Mucosa of descending colon (tissue), 3 donors: ENCODE data around the gene HOXD13. TPM values are rescaled to one million over a fixed set of nuclear protein-coding genes. Genes with fewer than 3 reads are reported as not detected.

Experiments used
- ATAC-seq: fragments of 200-7000 bp; cut with Tn5 transposase; one replicate; pipeline ENCODE4 v1.9.1; 2020; ENCODE audit warnings: mild to moderate bottlenecking, moderate library complexity
- DNase-seq, 3 donors: peaks; one replicate each; pipeline ENCODE4 v3.0.0-alpha.2; 2020
- H3K36me3 ChIP-seq: fragments of 200-600 bp; one replicate; pipeline ENCODE4 v1.8.0; 2021; ENCODE audit warnings: low read depth, mild to moderate bottlenecking
- H3K4me1 ChIP-seq: fragments of 200-600 bp; one replicate; pipeline ENCODE4 v1.8.0; 2021; ENCODE audit warnings: low read depth, mild to moderate bottlenecking
- H3K4me3 ChIP-seq: fragments of 200-600 bp; one replicate; pipeline ENCODE4 v1.8.0; 2021; ENCODE audit warnings: mild to moderate bottlenecking
- H3K9me3 ChIP-seq: fragments of 200-600 bp; one replicate; pipeline ENCODE4 v1.8.0; 2021; ENCODE audit warnings: mild to moderate bottlenecking
- intact Hi-C, 2 donors: fragments of 100-400 bp; cut with DNase I in 1 of 2; cut with micrococcal nuclease in 1 of 2; formaldehyde crosslinking; loops; one replicate each; pipeline versions ENCODE4 v1.11.0 to v1.11.1; 2022; cut with DNase I, micrococcal nuclease
- total RNA-seq, 3 donors: library from RNA; stranded (reverse); fragmentation: NEBNext Ultra II Directional in 2 of 3; extraction: Animal tissue kit (Norgen Biotek cat#: 25700) in 2 of 3; gene quantifications; one replicate each; pipeline versions ENCODE4 v1.2.1 to v1.2.4, GENCODE V29; 2021 to 2023
- TF ChIP-seq, protein P1 (sequence below): fragments of 200-600 bp; IDR thresholded peaks from one replicate; pipeline ENCODE4 v1.8.0; 2022; ENCODE audit warnings: antibody characterized with exemption, mild to moderate bottlenecking
- donor health status: DM: no; HTN: no; CAD: no; lungs with moderate emphysema.
- donor health status: DM: no; HTN: no; CAD: no.
- donor health status: DM: no; HTN: yes; CAD: no.

The HOXD13 gene
- total RNA-seq, 3 donors from 2014 or later: 1.1 to 1.5 TPM; not detected in 1

DNA sequence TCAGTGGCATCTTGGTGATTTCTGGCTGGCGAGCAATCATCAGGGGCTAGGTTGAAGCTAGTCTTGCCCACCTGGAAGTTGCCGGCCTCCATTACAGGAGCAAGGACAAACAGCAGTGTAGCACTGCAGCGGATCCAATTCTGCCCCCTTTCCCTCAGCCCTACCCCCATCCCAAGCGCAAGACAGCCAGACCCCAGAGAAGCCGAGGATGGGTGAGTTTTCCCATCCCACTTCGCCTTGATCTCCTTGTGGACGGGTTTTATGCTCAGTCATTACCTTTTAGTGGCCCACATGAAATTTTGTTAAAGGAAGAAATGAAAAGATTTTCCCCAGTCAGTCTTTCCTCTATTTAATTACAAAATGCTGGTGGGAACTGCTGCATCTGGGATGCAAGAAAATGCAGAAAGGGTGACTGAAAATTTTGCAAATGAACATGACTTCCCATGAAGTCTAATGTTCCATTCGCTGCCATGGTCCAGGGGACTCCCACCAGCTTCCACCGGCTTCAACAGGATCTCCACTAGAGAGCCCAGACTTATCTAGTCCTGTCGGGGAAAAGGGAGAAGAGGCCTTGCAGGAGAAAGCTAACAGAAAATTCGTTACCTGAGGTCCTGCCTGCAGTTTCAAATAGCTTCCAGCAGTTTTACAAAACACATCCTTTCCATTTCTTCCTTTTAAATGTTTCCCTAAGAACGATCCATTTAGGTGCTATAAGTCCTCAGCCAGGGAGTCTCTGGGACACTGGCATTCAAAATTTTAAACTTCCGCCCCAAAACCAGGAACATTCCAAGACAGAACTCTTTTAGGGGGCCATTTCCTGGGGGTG, 28.1 kb downstream of the HOXD13 start:
- Histone ChIP-seq H3K4me1 (peaks cover 9% of the 10 kb centered on the region), H3K9me3 (no peaks in the 10 kb centered on the region), H3K36me3 (no peaks in the 10 kb centered on the region), H3K4me3 (no peak overlapping the region)
- intact Hi-C loops: loop anchor here in 1 of 2 donors (10.0 kb wide), 2 partner anchors 694 to 1024 kb away; no protein-coding TSS in a partner anchor
- TF ChIP-seq, protein P1, sequence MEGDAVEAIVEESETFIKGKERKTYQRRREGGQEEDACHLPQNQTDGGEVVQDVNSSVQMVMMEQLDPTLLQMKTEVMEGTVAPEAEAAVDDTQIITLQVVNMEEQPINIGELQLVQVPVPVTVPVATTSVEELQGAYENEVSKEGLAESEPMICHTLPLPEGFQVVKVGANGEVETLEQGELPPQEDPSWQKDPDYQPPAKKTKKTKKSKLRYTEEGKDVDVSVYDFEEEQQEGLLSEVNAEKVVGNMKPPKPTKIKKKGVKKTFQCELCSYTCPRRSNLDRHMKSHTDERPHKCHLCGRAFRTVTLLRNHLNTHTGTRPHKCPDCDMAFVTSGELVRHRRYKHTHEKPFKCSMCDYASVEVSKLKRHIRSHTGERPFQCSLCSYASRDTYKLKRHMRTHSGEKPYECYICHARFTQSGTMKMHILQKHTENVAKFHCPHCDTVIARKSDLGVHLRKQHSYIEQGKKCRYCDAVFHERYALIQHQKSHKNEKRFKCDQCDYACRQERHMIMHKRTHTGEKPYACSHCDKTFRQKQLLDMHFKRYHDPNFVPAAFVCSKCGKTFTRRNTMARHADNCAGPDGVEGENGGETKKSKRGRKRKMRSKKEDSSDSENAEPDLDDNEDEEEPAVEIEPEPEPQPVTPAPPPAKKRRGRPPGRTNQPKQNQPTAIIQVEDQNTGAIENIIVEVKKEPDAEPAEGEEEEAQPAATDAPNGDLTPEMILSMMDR: no peak
- ATAC-seq (no peak), DNase-seq (peak in 1 of 3 donors; percentile 18)

DNA sequence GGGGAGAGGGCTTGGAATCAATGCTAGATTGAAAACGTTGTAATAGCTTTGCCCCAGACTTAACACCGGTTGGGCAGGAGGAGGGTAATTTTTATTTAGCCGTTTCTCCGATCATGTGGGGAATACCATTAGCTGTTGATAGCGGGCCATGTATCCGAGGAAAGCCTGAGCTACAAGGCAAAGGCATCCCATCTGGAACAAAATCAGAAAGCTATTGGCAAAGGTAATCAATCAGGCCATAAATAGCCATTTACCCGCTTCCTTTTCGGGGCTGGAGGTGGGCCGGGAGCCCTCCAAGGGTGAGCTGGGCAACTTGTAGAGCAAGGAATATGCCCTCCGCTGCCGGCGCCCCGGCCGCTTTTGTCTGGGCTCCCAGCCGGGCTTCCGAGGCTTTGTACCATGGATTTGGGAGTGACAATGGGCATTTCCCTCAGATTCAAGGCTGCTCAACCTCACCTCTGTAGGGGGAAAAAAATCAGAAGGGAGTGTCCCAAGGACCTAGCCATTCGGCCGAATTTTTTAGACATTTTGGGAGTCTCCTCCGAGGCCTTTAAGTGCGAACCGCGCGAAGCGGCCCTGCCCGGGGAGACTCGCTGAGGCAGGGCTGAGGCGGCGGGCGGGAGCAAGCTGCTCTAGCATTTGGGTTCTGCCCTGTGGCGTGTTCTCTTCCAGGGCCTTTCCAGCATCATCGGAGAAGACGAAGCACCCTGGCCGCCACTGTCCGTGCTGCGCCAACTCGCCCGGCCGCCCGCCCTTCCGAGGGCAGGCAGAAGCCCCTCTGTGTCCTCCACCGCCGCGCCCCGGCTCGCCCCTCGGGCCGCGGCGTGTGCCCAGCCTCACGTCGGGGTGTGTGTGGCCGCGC, 28.9 kb downstream of the HOXD13 start:
- H3K4me1 ChIP-seq: peaks cover 6% of the 10 kb centered on the region
- H3K4me3 ChIP-seq: no peak overlapping the region
- DNase-seq: peak in 1 of 3 donors; percentile 30
- intact Hi-C loops: loop anchor here in 1 of 2 donors (10.0 kb wide), 2 partner anchors 693 to 1023 kb away; no protein-coding TSS in a partner anchor
- H3K9me3 ChIP-seq: no peaks in the 10 kb centered on the region
- no peak for ATAC-seq
- no peaks in the 10 kb centered on the region for H3K36me3 ChIP-seq
- TF ChIP-seq, protein P1: no peak

DNA sequence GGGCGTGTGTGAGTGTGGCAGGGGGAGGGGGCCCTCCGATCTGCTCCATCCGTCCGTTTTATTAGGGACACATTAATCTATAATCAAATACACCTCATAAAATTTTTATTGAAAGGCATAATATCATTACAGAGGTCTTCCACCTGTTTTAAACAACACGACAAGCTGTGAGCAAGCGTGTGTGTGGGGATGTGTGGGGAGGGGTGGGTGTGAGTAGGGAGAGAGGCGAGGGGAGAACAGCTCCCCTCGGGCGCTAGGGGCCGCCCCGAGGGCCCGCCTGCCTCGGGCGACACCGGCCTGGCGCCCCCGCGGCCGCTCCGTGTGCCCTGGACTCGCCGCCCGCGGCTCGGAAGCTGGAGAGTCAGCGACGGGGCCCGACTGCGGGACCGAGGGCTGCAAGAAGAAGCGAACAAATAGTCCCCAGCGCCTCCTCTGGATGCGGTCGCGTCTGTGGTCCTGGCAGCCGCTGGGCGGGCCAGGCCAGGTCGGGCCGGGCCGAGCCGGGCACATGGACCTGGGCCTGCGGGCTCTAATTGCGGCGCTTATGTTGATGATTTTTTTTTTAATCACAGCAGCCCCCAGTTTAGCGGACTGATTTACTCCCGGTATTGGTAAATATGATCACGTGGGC, 29.6 kb downstream of the HOXD13 start:
- H3K4me3 ChIP-seq: peak overlapping the region; percentile 22
- no peaks in the 10 kb centered on the region for H3K36me3 ChIP-seq
- TF ChIP-seq, protein P1: no peak
- DNase-seq (no peak), ATAC-seq (peak; percentile 40)
- H3K9me3 ChIP-seq: no peaks in the 10 kb centered on the region
- peaks cover 7% of the 10 kb centered on the region for H3K4me1 ChIP-seq
- intact Hi-C loops: loop anchor here in 1 of 2 donors (10.0 kb wide), 2 partner anchors 693 to 1023 kb away; no protein-coding TSS in a partner anchor

DNA sequence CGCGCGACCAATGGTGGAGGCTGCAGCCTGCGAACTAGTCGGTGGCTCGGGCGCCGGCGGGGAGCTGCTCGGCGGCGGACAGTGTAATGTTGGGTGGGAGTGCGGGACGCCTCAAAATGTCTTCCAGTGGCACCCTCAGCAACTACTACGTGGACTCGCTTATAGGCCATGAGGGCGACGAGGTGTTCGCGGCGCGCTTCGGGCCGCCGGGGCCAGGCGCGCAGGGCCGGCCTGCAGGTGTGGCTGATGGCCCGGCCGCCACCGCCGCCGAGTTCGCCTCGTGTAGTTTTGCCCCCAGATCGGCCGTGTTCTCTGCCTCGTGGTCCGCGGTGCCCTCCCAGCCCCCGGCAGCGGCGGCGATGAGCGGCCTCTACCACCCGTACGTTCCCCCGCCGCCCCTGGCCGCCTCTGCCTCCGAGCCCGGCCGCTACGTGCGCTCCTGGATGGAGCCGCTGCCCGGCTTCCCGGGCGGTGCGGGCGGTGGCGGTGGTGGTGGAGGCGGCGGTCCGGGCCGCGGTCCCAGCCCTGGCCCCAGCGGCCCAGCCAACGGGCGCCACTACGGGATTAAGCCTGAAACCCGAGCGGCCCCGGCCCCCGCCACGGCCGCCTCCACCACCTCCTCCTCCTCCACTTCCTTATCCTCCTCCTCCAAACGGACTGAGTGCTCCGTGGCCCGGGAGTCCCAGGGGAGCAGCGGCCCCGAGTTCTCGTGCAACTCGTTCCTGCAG, 30.3 kb downstream of the HOXD13 start, which contains the start of gene HOXD9:
TSS of gene HOXD9 (plus strand) at position 37 of the 728 bp plus-strand sequence. CDS start at position 87, 50 bp downstream.
- DNase-seq (peak; percentile 78 to 79 (median 78)), ATAC-seq (peak; percentile 78)
- intact Hi-C loops: loop anchor here in 1 of 2 donors (10.0 kb wide), 2 partner anchors 692 to 1022 kb away; no protein-coding TSS in a partner anchor
- H3K9me3 ChIP-seq: no peaks in the 10 kb centered on the region
- peaks cover 10% of the 10 kb centered on the region for H3K4me1 ChIP-seq
- TF ChIP-seq, protein P1: no peak
- H3K36me3 ChIP-seq: no peaks in the 10 kb centered on the region
- peak within 1 kb of the TSS; percentile 22 for H3K4me3 ChIP-seq
